ENCODE data around the gene SLC6A9.

Gene SLC6A9

GRCh38 chr1:44002165-44002564 is 29.1 kb downstream of the SLC6A9 start:
- DNase-seq (ENCODE audit: low spot score), result no peak

- no peak for DNase-seq (ENCODE audit: low spot score)
These were observed 31.1 kb downstream of the SLC6A9 start for GRCh38 chr1:44000122-44000665.

- DNase-seq (ENCODE audit: low spot score), result no peak
These were observed 31.8 kb downstream of the SLC6A9 start for GRCh38 chr1:43999455-43999854.

- no peak for DNase-seq (ENCODE audit: low spot score)
These were observed 33.3 kb downstream of the SLC6A9 start for GRCh38 chr1:43998000-43998378.

- no peak for DNase-seq (ENCODE audit: low spot score)
These were observed 33.8 kb downstream of the SLC6A9 start for GRCh38 chr1:43997295-43997999.

- DNase-seq (ENCODE audit: low spot score), result no peak
These were observed 34.5 kb downstream of the SLC6A9 start for GRCh38 chr1:43996733-43997115.

GRCh38 chr1:43995984-43996732 is 35.1 kb downstream of the SLC6A9 start:
- no peak for DNase-seq (ENCODE audit: low spot score)

- DNase-seq (ENCODE audit: low spot score), result no peak
These were observed 36.2 kb downstream of the SLC6A9 start for GRCh38 chr1:43994794-43995790.

- DNase-seq (ENCODE audit: low spot score), result no peak
These were observed 37.2 kb downstream of the SLC6A9 start for GRCh38 chr1:43994071-43994470.

- no peak for DNase-seq (ENCODE audit: low spot score)
These were observed 37.9 kb downstream of the SLC6A9 start for GRCh38 chr1:43993206-43993914.

- no peak for DNase-seq (ENCODE audit: low spot score)
These were observed 38.8 kb downstream of the SLC6A9 start for GRCh38 chr1:43992232-43992995.

- DNase-seq (ENCODE audit: low spot score), result peak; percentile 74
These were observed 39.6 kb downstream of the SLC6A9 start, which contains the start of gene CCDC24 for GRCh38 chr1:43991476-43992231. TSS of gene CCDC24 (plus strand) at chr1:43991599. CDS start at chr1:43991879, 280 bp downstream.

- no peak for DNase-seq (ENCODE audit: low spot score)
These were observed 40.1 kb downstream of the SLC6A9 start for GRCh38 chr1:43991200-43991475.

GRCh38 chr1:43990271-43991199 is 40.7 kb downstream of the SLC6A9 start:
- no peak for DNase-seq (ENCODE audit: low spot score)

GRCh38 chr1:43987159-43987902 is 43.9 kb downstream of the SLC6A9 start:
- DNase-seq (ENCODE audit: low spot score), result no peak

GRCh38 chr1:43986712-43987111 is 44.5 kb downstream of the SLC6A9 start:
- DNase-seq (ENCODE audit: low spot score), result no peak

- no peak for DNase-seq (ENCODE audit: low spot score)
These were observed 45.2 kb downstream of the SLC6A9 start for GRCh38 chr1:43985984-43986595.

GRCh38 chr1:43984855-43985254 is 46.4 kb downstream of the SLC6A9 start:
- no peak for DNase-seq (ENCODE audit: low spot score)

All from CD4-positive, alpha-beta T cell treated with Interleukin-15 for 4 hours (primary cell).